H1 (cell line): ENCODE measurements around the gene TMPO. TPM values are rescaled to one million over a fixed set of nuclear protein-coding genes. Genes with fewer than 3 reads are reported as not detected.

Experiments
- CBX8 ChIP-seq: fragments of 300-800, 300-1000 bp; sonication (generic); IDR thresholded peaks from 2 replicates; pipeline ENCODE4 v1.7.1; 2016; ENCODE audit warnings: low read depth, low read length, borderline replicate concordance
- EZH2 ChIP-seq: fragments of 200-600 bp; sonication (generic); IDR thresholded peaks from 2 replicates; pipeline ENCODE4 v1.7.1; 2012; ENCODE audit warnings: low read depth, mild to moderate bottlenecking, moderate library complexity, low read length, inconsistent platforms; ENCODE audit not compliant: severe bottlenecking
- NRF1 ChIP-seq: IDR thresholded peaks from 2 replicates; pipeline ENCODE4 v1.6.1; 2011; ENCODE audit warnings: mild to moderate bottlenecking, low read depth, low read length, improper control_type of control experiment
- SIN3A ChIP-seq, 2 experiments: IDR thresholded peaks in 1 of 2; conservative IDR thresholded peaks in 1 of 2; 2 replicates each; pipeline ENCODE4 v1.6.1; 2011 to 2012; ENCODE audit warnings: low read length in 2 of 2, improper control_type of control experiment in 1 of 2, low read depth in 1 of 2, mild to moderate bottlenecking in 1 of 2
- SIX5 ChIP-seq: IDR thresholded peaks from 2 replicates; pipeline ENCODE4 v1.6.1; 2011; ENCODE audit warnings: mild to moderate bottlenecking, low read depth, low read length
- TAF1 ChIP-seq: IDR thresholded peaks from 2 replicates; pipeline ENCODE4 v1.6.1; 2011; ENCODE audit warnings: mild to moderate bottlenecking, low read depth, low read length
- polyA plus RNA-seq, 7 experiments: library from polyadenylated mRNA; depleted of rRNA in 3 of 7; stranded (reverse) in 5 of 7; unstranded in 2 of 7; fragments of >200 nt in 5 of 7; fragments of 200-250 nt in 2 of 7; gene quantifications; 1 replicate in 5 of 7; 2 replicates in 1 of 7; 4 replicates in 1 of 7; pipeline versions ENCODE4 v1.2.1 to v1.2.3, GENCODE V29; 2011 to 2013; ENCODE audit warnings: missing spikeins in 2 of 7, mixed read lengths in 2 of 7
- total RNA-seq: library from RNA; stranded (reverse); fragmentation: NEBNext Ultra II Directional; extraction: Animal tissue kit (Norgen Biotek cat#: 25700); gene quantifications from 2 replicates; pipeline ENCODE4 v1.2.1, GENCODE V29; 2021
- TF ChIP-seq, protein P1 (sequence below): IDR thresholded peaks from 2 replicates; pipeline ENCODE4 v1.6.1; 2012; ENCODE audit warnings: inconsistent platforms
- TF ChIP-seq, protein P2 (sequence below): fragments of 300-600 bp; sonication (generic); IDR thresholded peaks from 2 replicates; pipeline ENCODE4 v1.7.1; 2012; ENCODE audit warnings: low read length, moderate library complexity, mild to moderate bottlenecking, inconsistent platforms; ENCODE audit not compliant: insufficient replicate concordance

Gene TMPO
- total and polyA plus RNA-seq, 2 of the 8 experiments (the other 6 are each of a cell fraction or from before 2014, with no cell fraction given), result 43.9 to 195 TPM

DNA sequence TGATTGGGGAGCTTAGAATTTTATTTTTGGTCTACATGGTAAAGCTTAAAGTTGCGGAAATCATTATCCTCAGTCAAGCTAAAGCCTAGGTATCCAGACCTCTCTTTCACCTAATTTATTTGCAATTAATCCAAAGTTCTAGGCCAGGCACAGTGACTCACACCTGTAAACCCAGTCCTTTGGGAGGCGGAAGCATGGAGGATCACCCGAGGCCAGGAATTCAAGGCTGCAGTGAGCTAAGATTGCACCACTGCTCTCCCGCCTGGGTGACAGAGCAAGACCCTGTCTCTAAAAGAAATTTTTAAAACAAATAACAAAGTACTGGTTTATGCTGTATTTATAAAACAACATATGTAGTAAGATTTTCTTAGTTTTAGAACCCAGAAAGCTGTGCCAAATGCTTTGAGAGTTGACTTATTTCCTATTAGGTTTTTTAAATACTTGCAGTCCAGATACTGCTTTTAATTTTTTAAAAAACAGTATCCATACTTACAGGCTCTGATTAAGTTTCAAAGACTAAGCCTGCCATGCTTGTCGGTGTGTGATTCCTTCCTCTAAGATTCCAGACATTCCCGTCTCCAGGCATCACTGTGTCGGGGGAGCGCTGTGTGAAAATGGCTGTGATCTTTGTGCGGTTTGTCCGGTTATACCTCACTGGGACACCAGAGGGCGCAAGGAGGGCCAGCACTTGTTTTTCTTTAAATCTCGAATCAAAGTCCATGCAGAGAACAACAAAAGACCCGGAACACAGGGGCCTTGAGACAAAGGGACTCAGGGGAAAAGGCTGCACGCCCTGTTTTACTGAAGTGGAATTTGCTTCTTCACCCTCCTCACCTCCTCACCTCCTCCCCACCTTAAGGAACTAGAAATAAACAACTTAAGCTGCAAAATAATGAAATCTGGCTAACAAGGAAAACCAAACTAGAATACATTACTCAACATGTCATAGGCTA lies 24.6 kb upstream of the TMPO start (continued):
- TF ChIP-seq, protein P1, sequence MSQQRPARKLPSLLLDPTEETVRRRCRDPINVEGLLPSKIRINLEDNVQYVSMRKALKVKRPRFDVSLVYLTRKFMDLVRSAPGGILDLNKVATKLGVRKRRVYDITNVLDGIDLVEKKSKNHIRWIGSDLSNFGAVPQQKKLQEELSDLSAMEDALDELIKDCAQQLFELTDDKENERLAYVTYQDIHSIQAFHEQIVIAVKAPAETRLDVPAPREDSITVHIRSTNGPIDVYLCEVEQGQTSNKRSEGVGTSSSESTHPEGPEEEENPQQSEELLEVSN, result no peak
- no peak for TF ChIP-seq CBX8
- TF ChIP-seq NRF1, result no peak
- peak; percentile 55; the same call in 1 of the 2 replicates for TF ChIP-seq TAF1
- no peak for TF ChIP-seq SIX5
- TF ChIP-seq SIN3A (conservative IDR thresholded peaks at IDR 0.05 in 1 of 2, IDR thresholded peaks at IDR 0.05 in 1 of 2; ENCODE audit: low read depth in 1 of 2, low read length in 2 of 2), result peak in 1 of 2 experiments; percentile 39; a peak in 1 of 4 replicates
- TF ChIP-seq, protein P2, sequence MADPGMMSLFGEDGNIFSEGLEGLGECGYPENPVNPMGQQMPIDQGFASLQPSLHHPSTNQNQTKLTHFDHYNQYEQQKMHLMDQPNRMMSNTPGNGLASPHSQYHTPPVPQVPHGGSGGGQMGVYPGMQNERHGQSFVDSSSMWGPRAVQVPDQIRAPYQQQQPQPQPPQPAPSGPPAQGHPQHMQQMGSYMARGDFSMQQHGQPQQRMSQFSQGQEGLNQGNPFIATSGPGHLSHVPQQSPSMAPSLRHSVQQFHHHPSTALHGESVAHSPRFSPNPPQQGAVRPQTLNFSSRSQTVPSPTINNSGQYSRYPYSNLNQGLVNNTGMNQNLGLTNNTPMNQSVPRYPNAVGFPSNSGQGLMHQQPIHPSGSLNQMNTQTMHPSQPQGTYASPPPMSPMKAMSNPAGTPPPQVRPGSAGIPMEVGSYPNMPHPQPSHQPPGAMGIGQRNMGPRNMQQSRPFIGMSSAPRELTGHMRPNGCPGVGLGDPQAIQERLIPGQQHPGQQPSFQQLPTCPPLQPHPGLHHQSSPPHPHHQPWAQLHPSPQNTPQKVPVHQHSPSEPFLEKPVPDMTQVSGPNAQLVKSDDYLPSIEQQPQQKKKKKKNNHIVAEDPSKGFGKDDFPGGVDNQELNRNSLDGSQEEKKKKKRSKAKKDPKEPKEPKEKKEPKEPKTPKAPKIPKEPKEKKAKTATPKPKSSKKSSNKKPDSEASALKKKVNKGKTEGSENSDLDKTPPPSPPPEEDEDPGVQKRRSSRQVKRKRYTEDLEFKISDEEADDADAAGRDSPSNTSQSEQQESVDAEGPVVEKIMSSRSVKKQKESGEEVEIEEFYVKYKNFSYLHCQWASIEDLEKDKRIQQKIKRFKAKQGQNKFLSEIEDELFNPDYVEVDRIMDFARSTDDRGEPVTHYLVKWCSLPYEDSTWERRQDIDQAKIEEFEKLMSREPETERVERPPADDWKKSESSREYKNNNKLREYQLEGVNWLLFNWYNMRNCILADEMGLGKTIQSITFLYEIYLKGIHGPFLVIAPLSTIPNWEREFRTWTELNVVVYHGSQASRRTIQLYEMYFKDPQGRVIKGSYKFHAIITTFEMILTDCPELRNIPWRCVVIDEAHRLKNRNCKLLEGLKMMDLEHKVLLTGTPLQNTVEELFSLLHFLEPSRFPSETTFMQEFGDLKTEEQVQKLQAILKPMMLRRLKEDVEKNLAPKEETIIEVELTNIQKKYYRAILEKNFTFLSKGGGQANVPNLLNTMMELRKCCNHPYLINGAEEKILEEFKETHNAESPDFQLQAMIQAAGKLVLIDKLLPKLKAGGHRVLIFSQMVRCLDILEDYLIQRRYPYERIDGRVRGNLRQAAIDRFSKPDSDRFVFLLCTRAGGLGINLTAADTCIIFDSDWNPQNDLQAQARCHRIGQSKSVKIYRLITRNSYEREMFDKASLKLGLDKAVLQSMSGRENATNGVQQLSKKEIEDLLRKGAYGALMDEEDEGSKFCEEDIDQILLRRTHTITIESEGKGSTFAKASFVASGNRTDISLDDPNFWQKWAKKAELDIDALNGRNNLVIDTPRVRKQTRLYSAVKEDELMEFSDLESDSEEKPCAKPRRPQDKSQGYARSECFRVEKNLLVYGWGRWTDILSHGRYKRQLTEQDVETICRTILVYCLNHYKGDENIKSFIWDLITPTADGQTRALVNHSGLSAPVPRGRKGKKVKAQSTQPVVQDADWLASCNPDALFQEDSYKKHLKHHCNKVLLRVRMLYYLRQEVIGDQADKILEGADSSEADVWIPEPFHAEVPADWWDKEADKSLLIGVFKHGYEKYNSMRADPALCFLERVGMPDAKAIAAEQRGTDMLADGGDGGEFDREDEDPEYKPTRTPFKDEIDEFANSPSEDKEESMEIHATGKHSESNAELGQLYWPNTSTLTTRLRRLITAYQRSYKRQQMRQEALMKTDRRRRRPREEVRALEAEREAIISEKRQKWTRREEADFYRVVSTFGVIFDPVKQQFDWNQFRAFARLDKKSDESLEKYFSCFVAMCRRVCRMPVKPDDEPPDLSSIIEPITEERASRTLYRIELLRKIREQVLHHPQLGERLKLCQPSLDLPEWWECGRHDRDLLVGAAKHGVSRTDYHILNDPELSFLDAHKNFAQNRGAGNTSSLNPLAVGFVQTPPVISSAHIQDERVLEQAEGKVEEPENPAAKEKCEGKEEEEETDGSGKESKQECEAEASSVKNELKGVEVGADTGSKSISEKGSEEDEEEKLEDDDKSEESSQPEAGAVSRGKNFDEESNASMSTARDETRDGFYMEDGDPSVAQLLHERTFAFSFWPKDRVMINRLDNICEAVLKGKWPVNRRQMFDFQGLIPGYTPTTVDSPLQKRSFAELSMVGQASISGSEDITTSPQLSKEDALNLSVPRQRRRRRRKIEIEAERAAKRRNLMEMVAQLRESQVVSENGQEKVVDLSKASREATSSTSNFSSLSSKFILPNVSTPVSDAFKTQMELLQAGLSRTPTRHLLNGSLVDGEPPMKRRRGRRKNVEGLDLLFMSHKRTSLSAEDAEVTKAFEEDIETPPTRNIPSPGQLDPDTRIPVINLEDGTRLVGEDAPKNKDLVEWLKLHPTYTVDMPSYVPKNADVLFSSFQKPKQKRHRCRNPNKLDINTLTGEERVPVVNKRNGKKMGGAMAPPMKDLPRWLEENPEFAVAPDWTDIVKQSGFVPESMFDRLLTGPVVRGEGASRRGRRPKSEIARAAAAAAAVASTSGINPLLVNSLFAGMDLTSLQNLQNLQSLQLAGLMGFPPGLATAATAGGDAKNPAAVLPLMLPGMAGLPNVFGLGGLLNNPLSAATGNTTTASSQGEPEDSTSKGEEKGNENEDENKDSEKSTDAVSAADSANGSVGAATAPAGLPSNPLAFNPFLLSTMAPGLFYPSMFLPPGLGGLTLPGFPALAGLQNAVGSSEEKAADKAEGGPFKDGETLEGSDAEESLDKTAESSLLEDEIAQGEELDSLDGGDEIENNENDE, result peak; percentile 50
- TF ChIP-seq EZH2, result no peak
